SK-N-MC (cell line): Measurements from ENCODE around the gene AQP12A.

Source experiments
- EZH2 ChIP-seq: fragments of 200-600 bp; sonication (generic); IDR thresholded peaks from one replicate; pipeline ENCODE4 v1.6.1; 2017; ENCODE audit warnings: antibody characterized with exemption
- FOXP2 ChIP-seq: optimal IDR thresholded peaks from 2 replicates; pipeline ENCODE3; 2011; ENCODE audit warnings: mild to moderate bottlenecking, moderate library complexity; ENCODE audit not compliant: insufficient read depth; ENCODE audit errors: extremely low read length, control extremely low read depth
- POLR2AphosphoS5 ChIP-seq: IDR thresholded peaks from 2 replicates; pipeline ENCODE4 v1.6.1; 2012; ENCODE audit warnings: mild to moderate bottlenecking, low read depth, low read length, borderline replicate concordance

- TF ChIP-seq EZH2 (no peak), POLR2AphosphoS5 (no peak), FOXP2 (no peak)
These were observed 10.3 kb downstream of the AQP12A start for GRCh38 chr2:240701736-240702639.
